Activated T-cell treated with anti-CD3 and anti-CD28 coated beads for 1 hour (primary cell): ENCODE data around the gene CCSAP.

Source experiments
- DNase-seq: peaks from one replicate; pipeline ENCODE4 v3.0.0-alpha.2; 2020; ENCODE audit warnings: low read depth

The CCSAP gene

DNA sequence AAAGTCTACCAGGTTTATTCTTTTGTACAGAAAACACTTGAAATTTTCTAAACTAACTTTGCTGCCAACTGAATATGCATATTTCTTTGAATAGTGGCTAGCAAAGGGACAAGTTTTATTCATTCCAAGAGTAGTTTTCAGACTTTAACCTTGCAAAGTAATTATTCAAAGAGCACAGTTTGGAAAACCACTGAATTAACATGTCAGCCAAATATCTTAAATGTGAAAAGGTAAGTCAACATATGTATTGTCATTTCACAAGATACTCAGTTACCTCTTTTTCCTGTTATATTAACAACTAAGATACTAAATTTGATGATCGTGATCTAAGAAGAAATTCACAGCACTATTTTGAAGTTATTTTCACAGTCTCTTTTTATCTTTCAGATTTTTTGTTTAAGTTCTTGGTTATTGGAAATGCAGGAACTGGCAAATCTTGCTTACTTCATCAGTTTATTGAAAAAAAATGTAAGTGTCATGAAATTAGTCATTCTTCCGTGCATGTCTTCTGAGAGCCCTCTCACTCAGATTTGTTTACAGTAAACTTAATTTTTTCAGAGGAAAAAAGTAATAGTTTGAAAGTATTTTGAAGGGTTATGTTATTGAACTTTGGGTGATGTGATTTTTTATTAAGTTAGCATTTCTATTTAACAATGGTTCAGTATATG, 56.6 kb downstream of the CCSAP start:
- no peak for DNase-seq

DNA sequence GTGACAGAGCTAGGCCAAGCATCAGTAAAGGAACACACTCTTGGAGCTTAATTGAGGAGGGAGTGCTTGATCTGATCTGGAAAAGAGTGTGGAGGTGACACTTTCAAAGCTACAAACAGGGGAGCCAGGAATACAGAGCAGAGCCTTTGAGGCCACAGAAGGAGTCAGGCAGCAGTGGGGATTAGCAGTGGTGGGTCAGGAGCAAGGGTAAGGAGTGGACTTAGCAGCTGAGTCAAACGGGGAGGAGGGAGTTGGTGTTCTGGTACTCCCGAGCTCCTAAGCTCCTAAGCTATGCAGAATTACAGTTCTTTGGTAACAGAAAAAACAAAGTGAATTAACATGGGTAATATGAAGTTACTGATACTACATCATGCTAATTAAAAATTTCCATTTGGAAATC, 57.4 kb downstream of the CCSAP start:
- DNase-seq = no peak

GRCh38 chr1:229284887-229285286, 58.0 kb downstream of the CCSAP start:
- no peak for DNase-seq

DNA sequence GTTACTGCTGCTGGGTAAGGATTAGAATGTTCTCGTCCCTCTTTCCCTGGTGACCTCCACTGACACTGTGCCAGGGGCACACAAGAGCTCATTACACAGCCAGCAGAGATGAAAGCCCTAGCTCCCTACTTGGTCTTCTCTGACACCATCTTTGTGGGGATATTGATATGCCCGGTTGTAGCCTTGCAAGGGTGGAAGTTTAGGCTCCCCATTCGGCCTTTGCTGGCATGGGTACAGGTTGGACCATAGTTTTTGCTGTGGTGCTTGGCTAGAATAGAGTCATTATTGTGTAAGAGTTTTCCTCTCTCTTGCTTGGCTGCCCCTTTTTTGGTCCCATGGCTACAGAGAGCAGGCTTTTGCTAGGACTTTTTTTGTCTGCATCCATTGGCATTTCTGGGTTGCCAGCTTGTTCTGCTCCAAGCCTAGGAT, 59.6 kb downstream of the CCSAP start:
- DNase-seq = no peak

DNA sequence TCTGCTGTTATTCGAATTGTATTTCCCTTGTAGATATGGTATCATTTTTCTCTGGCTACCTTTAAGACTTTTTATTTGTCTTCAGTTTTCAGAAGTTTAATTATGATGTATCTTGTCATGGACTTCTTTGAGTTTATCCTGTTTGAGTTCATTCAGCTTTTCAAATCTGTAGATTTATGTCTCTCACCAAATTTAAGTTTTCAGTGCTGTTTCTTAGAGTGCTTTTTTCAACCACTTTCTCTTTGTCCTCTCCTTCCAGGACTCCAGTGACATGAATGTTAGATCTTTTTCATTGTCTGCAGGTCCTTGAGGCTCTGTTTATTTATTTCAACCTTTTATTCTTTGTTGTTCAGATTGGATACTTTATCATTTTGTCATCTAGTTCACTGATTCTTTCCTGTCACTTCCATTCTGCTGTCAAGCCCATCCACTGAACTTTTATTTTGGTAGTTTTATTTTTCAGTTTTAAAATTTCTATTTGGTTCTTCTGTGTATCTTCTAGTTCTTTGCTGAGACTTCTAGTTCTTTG, 60.5 kb downstream of the CCSAP start:
- no peak for DNase-seq

DNA sequence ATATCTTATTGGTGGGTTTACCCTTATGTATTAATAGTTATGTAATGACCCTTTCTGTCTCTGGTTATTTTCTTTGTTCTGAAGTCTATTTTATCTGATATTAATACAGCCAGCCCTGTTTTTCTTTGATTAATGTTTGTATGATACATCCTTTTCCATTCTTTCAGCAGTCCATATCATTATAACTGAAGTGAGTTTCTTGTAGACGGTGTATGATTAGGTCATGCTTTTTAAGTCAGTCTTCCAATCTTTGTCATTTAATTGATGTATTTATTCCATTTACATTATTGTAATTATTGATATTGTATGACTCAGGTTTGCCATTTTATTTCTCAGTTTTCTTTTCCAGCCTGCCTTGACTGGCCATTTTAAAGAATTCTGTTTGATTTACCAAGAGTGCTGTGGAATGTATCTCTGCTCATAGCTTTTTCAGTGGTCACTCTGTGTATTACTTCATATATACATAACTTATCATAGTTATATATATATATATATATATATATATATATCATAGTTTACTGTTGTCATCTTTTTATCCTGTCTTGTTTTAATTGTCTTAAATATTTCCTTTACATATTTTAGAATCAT, 61.4 kb downstream of the CCSAP start:
- no peak for DNase-seq

GRCh38 chr1:229280921-229281320, 61.9 kb downstream of the CCSAP start:
- no peak for DNase-seq

DNA sequence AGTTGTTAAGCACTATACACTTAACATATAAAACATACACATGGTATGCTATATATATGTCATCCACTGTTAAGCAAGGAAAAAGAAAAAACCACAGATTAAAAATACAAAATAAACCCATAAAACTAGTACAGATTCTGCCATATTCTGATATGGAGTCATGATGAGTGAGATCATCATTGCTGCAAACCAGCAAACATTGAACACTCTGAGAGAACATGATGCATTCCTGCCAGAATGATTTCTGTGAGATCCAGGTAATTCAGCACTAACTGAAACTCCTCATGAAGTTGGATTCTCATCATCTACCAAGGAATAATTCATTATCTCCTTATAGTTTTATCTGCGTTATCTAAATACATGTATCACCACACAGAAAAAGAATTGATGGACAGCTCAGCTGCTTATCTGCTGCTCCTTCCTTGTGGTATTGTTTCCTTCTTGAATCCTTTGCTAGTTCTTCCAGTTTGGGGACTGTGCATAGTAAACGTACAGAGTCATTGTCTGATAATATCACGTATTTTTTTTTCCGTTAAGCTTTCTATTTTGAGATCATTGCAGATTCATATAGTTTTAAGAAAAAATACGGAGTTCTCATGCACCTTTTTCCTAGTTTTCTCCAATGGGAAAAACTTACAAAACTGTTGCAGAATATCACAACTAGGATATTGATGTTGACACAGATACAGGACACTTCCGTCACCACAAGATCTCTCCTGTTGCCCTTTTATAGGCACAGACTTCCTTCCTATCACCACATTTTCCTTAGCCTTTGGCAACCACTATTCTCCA, 62.6 kb downstream of the CCSAP start:
- DNase-seq = no peak

GRCh38 chr1:229279242-229279641, 63.6 kb downstream of the CCSAP start:
- DNase-seq = no peak

DNA sequence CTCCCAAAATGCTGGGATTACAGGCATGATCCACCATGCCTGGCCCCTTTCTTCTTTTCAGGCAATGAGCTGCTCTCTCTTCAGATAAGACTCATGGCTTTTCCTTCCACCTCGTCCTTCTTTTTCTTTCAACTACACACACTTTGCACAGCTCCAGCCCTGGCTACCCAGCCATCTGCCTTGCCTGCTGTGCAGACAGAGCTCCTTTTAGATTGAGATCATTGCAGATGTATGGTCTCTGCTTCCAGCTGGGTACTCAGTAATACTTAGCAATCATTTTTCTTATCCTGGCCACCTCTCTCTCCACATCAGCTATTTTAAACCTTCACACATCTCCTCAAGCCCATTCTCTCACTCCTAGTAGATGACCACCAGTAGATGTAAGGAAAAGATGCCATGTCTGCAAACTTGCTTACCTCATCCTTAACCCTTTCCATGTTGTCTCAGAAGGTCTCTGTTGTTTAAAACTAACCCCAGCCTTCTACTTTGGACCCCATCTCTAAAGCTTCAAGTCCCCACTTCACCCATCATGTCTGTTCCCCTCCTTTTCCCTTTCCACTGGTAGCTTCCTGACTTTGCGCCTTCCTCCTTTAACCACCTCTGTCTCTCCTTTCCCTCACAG, 64.6 kb downstream of the CCSAP start:
- no peak for DNase-seq

GRCh38 chr1:229275005-229275404, 67.8 kb downstream of the CCSAP start:
- no peak for DNase-seq

DNA sequence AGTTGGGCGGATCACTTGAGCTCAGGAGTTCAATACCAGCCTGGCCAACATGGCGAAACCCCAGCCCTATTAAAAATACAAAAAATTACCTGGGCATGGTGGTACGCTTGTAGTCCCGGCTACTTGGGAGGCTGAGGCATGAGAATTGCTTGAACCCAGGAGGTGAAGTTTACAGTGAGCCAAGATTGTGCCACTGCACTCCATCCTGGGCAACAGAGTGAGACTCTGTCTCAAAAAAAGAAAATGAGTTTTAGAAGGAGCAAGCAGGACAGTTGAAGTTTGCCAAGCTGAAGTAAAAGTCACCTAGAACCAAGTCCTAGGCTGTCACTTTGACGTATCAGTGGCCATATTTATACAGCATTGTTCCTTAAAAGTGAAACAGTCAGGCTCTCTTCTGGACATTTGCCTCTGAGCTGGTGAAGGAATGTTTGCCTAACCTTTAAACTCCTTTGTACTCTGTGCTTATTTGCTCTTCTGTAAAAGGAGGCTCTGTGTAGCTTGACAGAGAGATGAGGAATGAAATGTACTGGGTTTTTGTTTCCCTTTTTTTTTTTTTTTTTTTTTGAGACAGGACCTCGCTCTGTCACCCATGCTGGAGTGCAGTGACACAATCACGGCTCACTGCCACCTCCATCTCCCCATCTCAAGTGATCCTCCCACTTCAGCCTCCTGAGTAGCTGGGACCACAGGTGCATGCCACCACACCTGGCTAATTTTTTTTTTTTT, 69.2 kb downstream of the CCSAP start:
- no peak for DNase-seq

GRCh38 chr1:229272164-229273158, 70.4 kb downstream of the CCSAP start:
- DNase-seq = no peak

DNA sequence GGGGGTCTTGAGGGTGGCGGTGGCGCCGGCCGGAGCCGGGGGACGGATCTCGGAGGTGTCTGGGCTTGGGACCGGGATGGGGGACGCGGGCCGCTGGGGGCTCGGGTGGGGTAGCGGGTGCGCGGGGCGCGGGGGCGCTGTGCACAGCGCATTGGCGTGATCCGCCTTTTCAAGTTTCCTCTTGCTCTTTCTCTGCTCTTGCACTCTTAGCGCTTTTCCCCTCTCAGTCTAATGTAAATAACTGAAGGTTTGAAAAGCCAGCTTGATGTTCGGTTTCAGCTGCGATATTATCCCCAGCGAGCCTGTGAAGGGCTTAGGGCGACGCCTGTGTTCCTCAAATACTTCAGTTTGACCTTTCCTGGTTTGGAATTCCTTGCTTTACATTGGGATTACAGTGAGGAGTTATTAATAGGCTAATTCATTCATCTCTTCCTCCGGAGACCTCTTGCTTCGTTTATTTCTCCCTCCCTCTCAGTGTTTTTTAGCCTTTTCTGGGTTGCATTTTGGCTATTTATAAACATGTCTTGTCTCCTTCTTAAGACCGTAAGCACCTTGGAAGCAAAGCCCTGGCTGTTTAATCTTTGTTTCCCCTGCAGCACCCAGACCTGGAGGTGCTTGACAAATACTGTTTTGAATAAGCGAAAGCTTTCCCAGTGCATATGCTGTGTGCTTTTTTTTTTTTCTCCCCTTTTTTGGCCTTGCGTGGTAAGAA, 71.2 kb downstream of the CCSAP start:
- DNase-seq = peak; percentile 22
